Stimulated activated CD8-positive, alpha-beta memory T cell treated with anti-CD3 and anti-CD28 coated beads, Interleukin-2, amount 100 ng/mL, for 1 hour (primary cell): ENCODE measurements around the gene SLTM.
"Not testable (repeated sequence)": the region's sequence is repeated elsewhere in the genome, so short reads cannot be mapped to it uniquely, and the experiment has no call there.

Experiments
- DNase-seq, 2 donors: peaks; one replicate each; pipeline ENCODE4 v3.0.0-alpha.2; 2020; ENCODE audit warnings: low read depth in 2 of 2

SLTM gene

GRCh38 chr15:58929891-58930416 is 3.5 kb downstream of the SLTM start:
- no peak for DNase-seq

GRCh38 chr15:58926823-58927222 is 6.7 kb downstream of the SLTM start:
- no peak for DNase-seq

- no peak for DNase-seq
Observed at GRCh38 chr15:58924327-58924726, 9.2 kb downstream of the SLTM start.

- DNase-seq = no peak
Observed at GRCh38 chr15:58923696-58924300, 9.7 kb downstream of the SLTM start.

GRCh38 chr15:58923284-58923683 is 10.2 kb downstream of the SLTM start:
- DNase-seq = no peak

GRCh38 chr15:58921267-58921790 is 12.2 kb downstream of the SLTM start:
- DNase-seq = no peak

GRCh38 chr15:58920447-58920846 is 13.0 kb downstream of the SLTM start:
- not testable (repeated sequence) for DNase-seq

- DNase-seq = no peak
Observed at GRCh38 chr15:58919232-58919631, 14.2 kb downstream of the SLTM start.

- no peak for DNase-seq
Observed at GRCh38 chr15:58918239-58918638, 15.2 kb downstream of the SLTM start.

- not testable (repeated sequence) for DNase-seq
Observed at GRCh38 chr15:58917613-58918129, 15.8 kb downstream of the SLTM start.

GRCh38 chr15:58916962-58917361 is 16.5 kb downstream of the SLTM start:
- DNase-seq = no peak

GRCh38 chr15:58910456-58910855 is 23.0 kb downstream of the SLTM start:
- no peak for DNase-seq

GRCh38 chr15:58909616-58910015 is 23.9 kb downstream of the SLTM start:
- no peak for DNase-seq

GRCh38 chr15:58908550-58909309 is 24.7 kb downstream of the SLTM start:
- DNase-seq = no peak

GRCh38 chr15:58900631-58901030 is 32.8 kb downstream of the SLTM start:
- DNase-seq = no peak

- DNase-seq = no peak
Observed at GRCh38 chr15:58898150-58898680, 35.3 kb downstream of the SLTM start.

GRCh38 chr15:58889363-58889762 is 44.1 kb downstream of the SLTM start:
- DNase-seq = no peak

GRCh38 chr15:58886921-58887320 is 46.6 kb downstream of the SLTM start:
- no peak for DNase-seq

- not testable (repeated sequence) for DNase-seq
Observed at GRCh38 chr15:58883926-58884325, 49.6 kb downstream of the SLTM start.

GRCh38 chr15:58882243-58882642 is 51.2 kb downstream of the SLTM start:
- DNase-seq = no peak

- no peak for DNase-seq
Observed at GRCh38 chr15:58880320-58880719, 53.2 kb downstream of the SLTM start.

GRCh38 chr15:58877999-58878825 is 55.3 kb downstream of the SLTM start:
- no peak for DNase-seq
